Esophagus muscularis mucosa (tissue), 4 donors: Measurements from ENCODE around the gene PBRM1. TPM values are rescaled to one million over a fixed set of nuclear protein-coding genes. Genes with fewer than 3 reads are reported as not detected.

ENCODE experiments used
- DNase-seq: peaks from one replicate; pipeline ENCODE4 v3.0.0-alpha.2; 2017; ENCODE audit errors: extremely low spot score
- H3K27ac ChIP-seq, 4 donors: fragments of 200-600 bp; sonication (generic); replicated peaks in 1 of 4; 1 replicate in 3 of 4; 2 replicates in 1 of 4; pipeline ENCODE4 v1.5.1; 2016 to 2019; ENCODE audit warnings: mild to moderate bottlenecking in 1 of 4
- H3K27me3 ChIP-seq, 4 donors: fragments of 200-600 bp; sonication (generic); one replicate each; pipeline versions ENCODE4 v1.5.1 to v1.6.0; 2016 to 2019
- H3K36me3 ChIP-seq, 4 donors: fragments of 200-600 bp; sonication (generic); one replicate each; pipeline ENCODE4 v1.5.1; 2016 to 2019
- H3K4me1 ChIP-seq, 4 donors: fragments of 200-600 bp; sonication (generic); one replicate each; pipeline ENCODE4 v1.5.1; 2016 to 2019
- H3K4me3 ChIP-seq, 4 donors: fragments of 200-600 bp; sonication (generic); 1 replicate in 2 of 4; 2 replicates in 2 of 4; pipeline ENCODE4 v1.5.1; 2016 to 2019; ENCODE audit warnings: mild to moderate bottlenecking in 4 of 4, moderate library complexity in 1 of 4
- H3K9me3 ChIP-seq, 4 donors: fragments of 200-600 bp; sonication (generic); 1 replicate in 3 of 4; 2 replicates in 1 of 4; pipeline ENCODE4 v1.5.1; 2016 to 2019
- EP300 ChIP-seq: sonication (generic); formaldehyde crosslinking; IDR thresholded peaks from one replicate; pipeline ENCODE4 v1.6.1; 2017; ENCODE audit warnings: antibody characterized with exemption
- POLR2A ChIP-seq: fragments of 450-650 bp; IDR thresholded peaks from one replicate; pipeline ENCODE4 v1.6.1; 2017; ENCODE audit warnings: antibody characterized with exemption, moderate library complexity, mild to moderate bottlenecking, low read depth
- POLR2AphosphoS5 ChIP-seq, 2 donors: sonication (generic); formaldehyde crosslinking; IDR thresholded peaks; one replicate each; pipeline ENCODE4 v1.6.1; 2017; ENCODE audit warnings: antibody characterized with exemption in 2 of 2
- WGBS: methylation state at CpG from one replicate; pipeline ENCODE4 v1.1.5; 2018; 5-methylcytosine and 5-hydroxymethylcytosine counted together
- intact Hi-C: fragments of 100-400 bp; cut with DNase I; formaldehyde crosslinking; loops from one replicate; pipeline ENCODE4 v1.15.1; 2023
- total RNA-seq, 4 donors: library from RNA; depleted of rRNA; stranded (reverse); fragments of >200 nt; gene quantifications; one replicate each; pipeline versions ENCODE4 v1.1.0 to v1.2.1, GENCODE V29; 2016
- TF ChIP-seq, protein P1 (sequence below), 3 experiments: fragments of 200-600 bp in 2 of 3; fragments of 450-650 bp in 1 of 3; sonication (generic) in 2 of 3; IDR thresholded peaks; one replicate each; pipeline ENCODE4 v1.5.1; 2017 to 2019; ENCODE audit warnings: antibody characterized with exemption in 3 of 3, mild to moderate bottlenecking in 2 of 3, moderate library complexity in 1 of 3

PBRM1 gene
- total RNA-seq, 4 donors from 2014 or later, result 79.4 to 99.3 (median 82.8) TPM

DNA sequence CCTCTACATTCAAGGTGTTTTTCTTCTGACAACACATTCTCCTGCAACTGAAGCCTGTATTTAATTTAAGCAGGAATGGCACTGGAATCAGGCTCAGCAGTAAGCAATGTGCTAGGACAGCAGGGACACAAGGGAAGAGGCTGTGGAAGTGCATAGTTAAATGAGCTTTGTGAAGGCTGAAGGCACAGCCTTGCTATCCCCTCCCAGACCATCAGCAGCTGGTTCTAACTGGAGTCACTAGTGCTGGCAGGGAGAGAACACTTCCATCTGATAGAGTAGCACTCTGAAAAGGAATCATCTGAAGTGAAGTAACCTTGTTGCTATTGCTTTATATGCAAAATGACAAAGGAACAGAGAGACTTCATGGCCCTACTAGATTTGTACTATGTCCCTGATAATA is 134.6 kb downstream of the PBRM1 start:
- TF ChIP-seq POLR2AphosphoS5 (IDR thresholded peaks at IDR 0.05) (no peak), POLR2A (no peak), EP300 (no peak)
- TF ChIP-seq, protein P1, sequence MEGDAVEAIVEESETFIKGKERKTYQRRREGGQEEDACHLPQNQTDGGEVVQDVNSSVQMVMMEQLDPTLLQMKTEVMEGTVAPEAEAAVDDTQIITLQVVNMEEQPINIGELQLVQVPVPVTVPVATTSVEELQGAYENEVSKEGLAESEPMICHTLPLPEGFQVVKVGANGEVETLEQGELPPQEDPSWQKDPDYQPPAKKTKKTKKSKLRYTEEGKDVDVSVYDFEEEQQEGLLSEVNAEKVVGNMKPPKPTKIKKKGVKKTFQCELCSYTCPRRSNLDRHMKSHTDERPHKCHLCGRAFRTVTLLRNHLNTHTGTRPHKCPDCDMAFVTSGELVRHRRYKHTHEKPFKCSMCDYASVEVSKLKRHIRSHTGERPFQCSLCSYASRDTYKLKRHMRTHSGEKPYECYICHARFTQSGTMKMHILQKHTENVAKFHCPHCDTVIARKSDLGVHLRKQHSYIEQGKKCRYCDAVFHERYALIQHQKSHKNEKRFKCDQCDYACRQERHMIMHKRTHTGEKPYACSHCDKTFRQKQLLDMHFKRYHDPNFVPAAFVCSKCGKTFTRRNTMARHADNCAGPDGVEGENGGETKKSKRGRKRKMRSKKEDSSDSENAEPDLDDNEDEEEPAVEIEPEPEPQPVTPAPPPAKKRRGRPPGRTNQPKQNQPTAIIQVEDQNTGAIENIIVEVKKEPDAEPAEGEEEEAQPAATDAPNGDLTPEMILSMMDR (IDR thresholded peaks at IDR 0.05), result no peak
- no peak for DNase-seq
- peaks cover 0 to 14% (median 5%) of the 10 kb centered on the region in 4 donors for H3K4me1 ChIP-seq
- H3K9me3 ChIP-seq, result no peaks in the 10 kb centered on the region
- H3K36me3 ChIP-seq, result peaks cover 40 to 89% (median 77%) of the 10 kb centered on the region in 4 donors
- no peak overlapping the region for H3K4me3 ChIP-seq
- intact Hi-C loops, result no loop called here
- no peaks in the 10 kb centered on the region for H3K27me3 ChIP-seq
- H3K27ac ChIP-seq, result no peak overlapping the region

DNA sequence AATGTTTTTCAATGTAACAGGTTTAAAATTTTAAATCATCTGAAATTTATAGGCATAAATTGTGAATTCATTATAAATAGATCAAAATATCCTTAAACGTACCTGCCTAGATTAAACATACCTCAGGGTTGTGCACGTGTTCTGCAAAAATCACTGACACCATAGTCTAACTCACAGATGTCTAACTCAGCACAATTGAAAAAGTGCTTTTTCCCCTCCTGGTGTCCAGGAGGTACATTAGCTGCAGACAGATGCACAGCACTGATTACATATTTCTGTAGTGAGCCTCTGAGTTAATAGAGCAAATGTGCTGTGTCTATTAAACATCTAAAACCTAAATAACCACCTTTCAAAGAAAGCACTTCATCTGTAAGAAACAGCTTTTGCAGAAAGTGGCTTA is 138.6 kb downstream of the PBRM1 start:
- Histone ChIP-seq H3K4me1 (peaks cover 0 to 10% (median 3%) of the 10 kb centered on the region in 4 donors), H3K27ac (no peak overlapping the region), H3K36me3 (peaks cover 25 to 76% (median 61%) of the 10 kb centered on the region in 4 donors), H3K27me3 (no peaks in the 10 kb centered on the region), H3K4me3 (no peak overlapping the region), H3K9me3 (no peaks in the 10 kb centered on the region)
- intact Hi-C loops, result no loop called here
- TF ChIP-seq POLR2A (no peak), EP300 (no peak), POLR2AphosphoS5 (IDR thresholded peaks at IDR 0.05) (no peak)
- TF ChIP-seq, protein P1 (IDR thresholded peaks at IDR 0.05), result no peak
- WGBS, result 45% methylated on average over 2 of the region's 2 CpGs
- DNase-seq, result no peak

DNA sequence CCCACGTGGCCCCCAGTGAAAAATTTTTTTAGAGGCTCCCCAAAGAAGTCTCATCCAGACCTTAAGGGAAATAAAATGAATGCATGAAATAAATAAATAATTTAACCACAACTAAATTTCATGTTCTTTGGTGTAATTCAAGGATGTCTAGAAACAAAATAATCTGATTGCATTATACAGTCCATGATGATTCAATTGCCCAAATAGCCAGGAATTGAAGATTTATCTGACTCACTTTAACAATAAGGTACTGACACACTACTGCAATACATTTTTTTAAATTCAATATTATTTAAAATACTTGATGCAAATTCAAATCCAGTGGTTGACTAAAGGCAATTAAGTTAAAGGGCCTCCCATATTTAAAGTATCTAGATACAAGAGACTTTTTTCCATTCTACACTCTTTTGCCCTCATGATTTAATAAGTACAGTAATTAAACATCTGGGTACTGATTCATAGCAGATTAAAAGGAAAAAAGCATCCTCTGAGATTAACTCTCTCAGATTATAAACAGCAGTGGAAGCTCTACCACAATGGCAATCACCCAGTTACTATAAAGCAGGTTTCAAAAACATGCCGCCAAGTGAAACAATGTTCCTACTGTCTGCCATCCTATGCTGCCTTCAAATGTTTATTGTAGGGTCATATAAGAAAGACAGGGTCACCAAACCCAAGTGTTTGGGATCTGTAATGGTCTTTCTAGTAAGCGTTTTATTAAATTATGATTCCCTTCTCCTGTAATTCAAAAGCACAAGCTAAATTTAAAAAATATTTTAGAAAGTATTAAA is 139.4 kb downstream of the PBRM1 start:
- TF ChIP-seq, protein P1 (IDR thresholded peaks at IDR 0.05), result no peak
- TF ChIP-seq EP300 (no peak), POLR2A (no peak), POLR2AphosphoS5 (IDR thresholded peaks at IDR 0.05) (no peak)
- no peaks in the 10 kb centered on the region for H3K27me3 ChIP-seq
- H3K4me1 ChIP-seq, result peaks cover 0 to 13% (median 3%) of the 10 kb centered on the region in 4 donors
- H3K9me3 ChIP-seq, result no peaks in the 10 kb centered on the region
- H3K27ac ChIP-seq, result no peak overlapping the region
- H3K36me3 ChIP-seq, result peaks cover 23 to 77% (median 56%) of the 10 kb centered on the region in 4 donors
- no peak overlapping the region for H3K4me3 ChIP-seq
- WGBS, result 72% methylated on average over 3 of the region's 3 CpGs
- DNase-seq, result no peak
- intact Hi-C loops, result no loop called here

DNA sequence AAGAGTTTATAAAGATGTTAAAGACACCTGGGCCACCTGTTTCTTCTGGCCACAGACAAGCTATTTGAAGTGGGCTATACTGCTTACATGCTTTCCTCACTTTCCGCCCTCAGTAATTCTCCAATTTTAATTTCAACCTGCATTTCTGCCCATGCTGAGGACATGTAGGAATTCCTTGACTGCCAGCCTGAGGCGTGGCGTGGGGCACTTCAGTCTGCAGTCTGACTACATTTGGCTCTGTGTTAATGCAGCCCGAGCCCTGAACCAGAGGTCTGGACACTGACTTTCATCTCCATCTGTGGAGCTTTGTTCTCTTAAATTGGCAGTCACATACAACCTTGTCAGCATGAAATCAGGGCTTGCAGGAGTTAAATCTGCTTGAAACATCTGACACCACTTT is 140.8 kb downstream of the PBRM1 start:
- H3K9me3 ChIP-seq, result no peaks in the 10 kb centered on the region
- peaks cover 2 to 8% (median 7%) of the 10 kb centered on the region in 4 donors for H3K4me1 ChIP-seq
- peaks cover 20 to 71% (median 49%) of the 10 kb centered on the region in 4 donors for H3K36me3 ChIP-seq
- 89% methylated on average over 4 of the region's 4 CpGs for WGBS
- TF ChIP-seq, protein P1 (IDR thresholded peaks at IDR 0.05), result no peak
- TF ChIP-seq EP300 (no peak), POLR2AphosphoS5 (IDR thresholded peaks at IDR 0.05) (no peak), POLR2A (no peak)
- H3K4me3 ChIP-seq, result no peak overlapping the region
- no peaks in the 10 kb centered on the region for H3K27me3 ChIP-seq
- no peak overlapping the region for H3K27ac ChIP-seq
- no peak for DNase-seq
- intact Hi-C loops, result no loop called here
